GM23338 (cell line): ENCODE measurements around the gene GPR156. TPM values are rescaled to one million over a fixed set of nuclear protein-coding genes. Genes with fewer than 3 reads are reported as not detected.

ENCODE experiments used
- CREB1 ChIP-seq: fragments of 250-450 bp; sonication (Bioruptor Pico); IDR thresholded peaks from 2 replicates; pipeline ENCODE4 v1.5.0; 2020; ENCODE audit warnings: low read depth, mild to moderate bottlenecking, moderate library complexity
- EZH2phosphoT487 ChIP-seq: fragments of 200-600 bp; sonication (generic); IDR thresholded peaks from one replicate; pipeline ENCODE4 v1.8.1; 2018; ENCODE audit warnings: antibody characterized with exemption; ENCODE audit not compliant: unreplicated experiment
- ZNF114 ChIP-seq: fragments of 250-450 bp; sonication (Bioruptor Pico); IDR thresholded peaks from 2 replicates; pipeline ENCODE4 v1.5.0; 2020; ENCODE audit warnings: mild to moderate bottlenecking, moderate library complexity
- ZNF462 ChIP-seq: fragments of 250-450 bp; sonication (Bioruptor Pico); IDR thresholded peaks from 2 replicates; pipeline ENCODE4 v1.5.0; 2020; ENCODE audit warnings: mild to moderate bottlenecking, moderate library complexity
- polyA plus RNA-seq: library from polyadenylated mRNA; unstranded; fragments of >200 nt; fragmentation: Nextera tagmentation; extraction: Ambion mirVana; gene quantifications from 2 replicates; pipeline ENCODE4 v1.2.1, GENCODE V29; 2016
- small RNA-seq: library from RNA; depleted of rRNA; stranded (forward); fragments of <200 nt; gene quantifications from one replicate; pipeline ENCODE3, GENCODE V24; 2014; ENCODE audit warnings: low replicate concordance
- total RNA-seq: library from RNA; depleted of rRNA; stranded (reverse); fragments of >200 nt; shearing (Covaris generic); gene quantifications from 2 replicates; pipeline ENCODE4 v1.2.3, GENCODE V29; 2014; rRNA removed

GPR156 gene
- total and polyA plus RNA-seq, 2 experiments from 2014 or later: 0.50 to 2.5 TPM

GRCh38 chr3:120119846-120120510 lies 165.0 kb downstream of the GPR156 start (continued):
- TF ChIP-seq ZNF462 (CRISPR knock-in tag) (no peak), ZNF114 (no peak), CREB1 (CRISPR knock-in tag) (no peak), EZH2phosphoT487 (no peak)

Small RNAs within 50 kb of the gene (small RNA-seq; reads per million reads assigned to genes)
- not detected for gene RF00019
- gene RN7SL397P: not detected

Other genes starting within 250 kb of the GPR156 start
- gene GSK3B, start 190.8 kb downstream of the GPR156 start, total RNA-seq: 38.5 and 45.3 TPM in 2 replicates
- 29.0 and 29.3 TPM in 2 replicates for gene GSK3B, start 190.8 kb downstream of the GPR156 start, polyA plus RNA-seq
- 23.8 and 25.6 TPM in 2 replicates for gene LRRC58, start 64.1 kb upstream of the GPR156 start, total RNA-seq
- gene LRRC58, start 64.1 kb upstream of the GPR156 start, polyA plus RNA-seq: 5.8 and 7.0 TPM in 2 replicates
- 258 and 272 TPM in 2 replicates for gene FSTL1, start 165.8 kb upstream of the GPR156 start, total RNA-seq
- 49.1 and 50.8 TPM in 2 replicates for gene FSTL1, start 165.8 kb upstream of the GPR156 start, polyA plus RNA-seq